GM20000 (cell line): ENCODE data around the gene CFAP141.

Source experiments
- DNase-seq: peaks from one replicate; pipeline ENCODE4 v3.0.0; 2012; ENCODE audit warnings: low spot score
- TF ChIP-seq, protein P1 (sequence below): IDR thresholded peaks from 2 replicates; pipeline ENCODE4 v1.5.1; 2012; ENCODE audit warnings: mild to moderate bottlenecking, control low read depth; ENCODE audit errors: extremely low read depth, missing control alignments

Gene CFAP141

DNA sequence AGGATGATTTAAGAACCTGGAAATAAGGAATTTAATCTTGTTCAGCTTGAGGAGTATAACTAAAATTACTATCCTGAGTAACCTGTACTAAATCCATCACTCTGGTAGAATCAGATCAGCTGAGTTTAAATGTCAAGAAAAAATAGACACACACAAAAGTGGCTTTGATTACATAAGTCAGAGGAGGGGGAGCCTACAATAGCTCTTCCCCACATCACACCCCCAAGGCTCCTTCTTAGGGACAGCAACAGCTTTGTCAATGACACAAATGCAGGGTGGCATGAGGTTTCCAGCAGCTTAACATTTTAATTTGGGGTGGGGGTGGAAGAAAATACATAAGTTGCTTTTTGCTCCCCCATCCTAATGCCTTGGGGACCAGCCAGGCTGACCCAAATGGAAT is 38.7 kb downstream of the CFAP141 start:
- TF ChIP-seq, protein P1, sequence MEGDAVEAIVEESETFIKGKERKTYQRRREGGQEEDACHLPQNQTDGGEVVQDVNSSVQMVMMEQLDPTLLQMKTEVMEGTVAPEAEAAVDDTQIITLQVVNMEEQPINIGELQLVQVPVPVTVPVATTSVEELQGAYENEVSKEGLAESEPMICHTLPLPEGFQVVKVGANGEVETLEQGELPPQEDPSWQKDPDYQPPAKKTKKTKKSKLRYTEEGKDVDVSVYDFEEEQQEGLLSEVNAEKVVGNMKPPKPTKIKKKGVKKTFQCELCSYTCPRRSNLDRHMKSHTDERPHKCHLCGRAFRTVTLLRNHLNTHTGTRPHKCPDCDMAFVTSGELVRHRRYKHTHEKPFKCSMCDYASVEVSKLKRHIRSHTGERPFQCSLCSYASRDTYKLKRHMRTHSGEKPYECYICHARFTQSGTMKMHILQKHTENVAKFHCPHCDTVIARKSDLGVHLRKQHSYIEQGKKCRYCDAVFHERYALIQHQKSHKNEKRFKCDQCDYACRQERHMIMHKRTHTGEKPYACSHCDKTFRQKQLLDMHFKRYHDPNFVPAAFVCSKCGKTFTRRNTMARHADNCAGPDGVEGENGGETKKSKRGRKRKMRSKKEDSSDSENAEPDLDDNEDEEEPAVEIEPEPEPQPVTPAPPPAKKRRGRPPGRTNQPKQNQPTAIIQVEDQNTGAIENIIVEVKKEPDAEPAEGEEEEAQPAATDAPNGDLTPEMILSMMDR = no peak
- DNase-seq = no peak

DNA sequence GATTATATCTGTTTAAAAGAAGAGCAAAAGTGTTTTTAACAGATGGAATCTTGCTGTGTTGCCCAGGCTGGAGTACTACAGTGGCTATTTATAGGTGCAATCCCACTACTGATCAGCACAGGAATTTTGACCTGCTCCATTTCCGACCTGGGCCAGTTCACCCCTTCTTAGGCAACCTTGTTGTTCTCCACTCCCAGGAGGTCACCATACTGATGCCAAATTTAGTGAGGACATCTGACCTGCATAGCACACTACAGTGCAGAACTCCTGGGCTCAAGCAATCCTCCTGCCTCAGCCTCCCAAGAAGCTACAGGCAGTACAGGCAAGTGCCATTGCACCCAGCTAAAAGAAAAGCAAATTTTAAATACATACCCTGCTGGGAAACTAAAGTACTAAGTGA is 39.9 kb downstream of the CFAP141 start:
- DNase-seq = no peak
- TF ChIP-seq, protein P1 = no peak

DNA sequence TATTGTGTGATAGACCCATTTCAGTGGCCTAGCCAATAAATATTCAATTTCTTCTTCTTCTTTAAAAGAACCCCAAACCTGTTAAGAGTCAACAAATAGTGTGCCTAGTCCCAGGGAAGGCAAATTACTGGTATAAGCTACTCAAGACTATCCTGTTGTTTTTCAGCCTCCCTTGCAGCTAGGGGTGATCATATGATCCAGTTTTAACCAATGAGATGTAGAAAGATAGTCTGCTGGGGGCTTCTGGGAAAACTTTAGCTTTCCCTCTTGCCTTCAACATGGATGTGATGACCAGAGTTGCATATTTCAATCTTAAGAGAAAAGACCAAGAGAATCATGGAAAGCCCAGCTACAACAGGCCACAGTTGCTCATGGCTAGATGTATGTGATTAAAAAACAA is 46.6 kb downstream of the CFAP141 start:
- DNase-seq = no peak
- TF ChIP-seq, protein P1 = no peak

DNA sequence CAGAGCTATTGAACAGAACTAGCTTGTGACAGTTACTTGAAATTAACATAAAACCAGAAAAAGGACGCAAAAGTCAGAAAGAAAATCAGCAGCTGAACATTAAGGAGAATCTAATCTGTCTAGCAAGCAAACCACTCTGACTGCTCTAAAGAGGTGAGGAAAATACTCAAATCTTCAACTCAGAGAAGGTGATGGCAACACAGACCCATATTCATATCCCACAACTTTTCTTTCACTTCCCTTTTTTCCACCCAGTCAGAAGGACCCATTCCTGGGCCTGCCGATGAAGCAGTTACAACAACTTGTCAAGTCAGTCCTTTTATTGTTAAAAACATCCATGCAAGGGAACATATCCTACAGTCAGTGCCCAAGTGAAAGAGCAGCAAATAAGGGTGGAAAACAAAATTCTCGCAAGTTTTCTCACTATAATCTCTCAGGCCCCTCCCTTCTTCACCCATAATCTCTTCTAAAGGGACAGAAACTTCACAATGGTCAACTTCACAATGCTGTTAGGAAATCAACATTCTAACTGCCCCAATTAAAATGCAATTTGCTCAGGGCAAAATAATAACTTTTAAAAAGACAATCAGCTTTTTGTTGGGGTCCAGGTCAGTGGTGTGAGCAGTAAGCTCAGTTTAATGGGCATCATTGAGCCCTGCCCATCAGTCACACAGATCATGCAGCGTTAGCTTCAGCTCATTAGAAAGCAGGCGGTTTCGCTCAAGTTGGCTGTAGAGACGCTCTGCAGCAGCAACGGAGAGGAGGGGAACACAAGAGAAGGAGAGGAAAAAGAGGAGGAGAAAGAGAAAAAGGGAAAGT is 47.6 kb downstream of the CFAP141 start:
- peak; percentile 23 for DNase-seq
- TF ChIP-seq, protein P1 = no peak

DNA sequence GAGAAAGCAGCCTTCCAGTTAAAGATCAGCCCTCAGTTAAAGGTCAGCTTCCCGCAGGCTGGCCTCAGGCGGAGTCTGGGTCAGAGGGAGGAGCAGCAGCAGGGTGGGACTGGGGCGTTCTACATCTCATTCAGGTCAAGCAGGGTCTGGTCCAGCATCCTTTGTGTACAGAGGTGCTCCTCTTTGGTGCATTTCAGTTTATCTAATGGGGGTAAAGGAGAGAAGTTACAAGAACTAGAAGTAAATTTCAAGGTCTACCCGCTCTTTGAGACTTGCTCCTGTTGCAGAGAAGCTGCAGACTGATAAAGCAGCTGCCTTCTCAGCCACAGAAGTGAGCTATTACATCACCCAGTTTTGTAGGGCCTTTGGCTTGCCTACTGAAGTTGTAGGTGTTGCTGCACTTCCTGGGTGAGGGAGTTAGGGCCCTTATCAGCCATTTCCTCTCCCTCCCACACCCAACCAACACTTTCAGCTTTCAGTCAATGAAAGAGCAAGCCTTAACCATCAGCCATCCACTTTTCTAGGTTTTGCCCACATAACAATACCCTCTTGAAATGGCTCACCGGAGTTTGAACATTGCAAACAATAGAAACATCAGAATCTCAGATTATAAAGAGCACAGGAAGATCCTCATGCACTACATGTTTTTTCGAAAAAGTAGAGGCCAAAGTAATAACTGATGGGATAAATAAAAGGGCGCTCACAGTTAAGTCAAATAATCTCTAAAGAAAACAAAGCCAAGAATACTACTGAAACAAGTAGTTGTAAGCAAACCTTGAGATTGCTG is 48.4 kb downstream of the CFAP141 start:
- TF ChIP-seq, protein P1 = no peak

DNA sequence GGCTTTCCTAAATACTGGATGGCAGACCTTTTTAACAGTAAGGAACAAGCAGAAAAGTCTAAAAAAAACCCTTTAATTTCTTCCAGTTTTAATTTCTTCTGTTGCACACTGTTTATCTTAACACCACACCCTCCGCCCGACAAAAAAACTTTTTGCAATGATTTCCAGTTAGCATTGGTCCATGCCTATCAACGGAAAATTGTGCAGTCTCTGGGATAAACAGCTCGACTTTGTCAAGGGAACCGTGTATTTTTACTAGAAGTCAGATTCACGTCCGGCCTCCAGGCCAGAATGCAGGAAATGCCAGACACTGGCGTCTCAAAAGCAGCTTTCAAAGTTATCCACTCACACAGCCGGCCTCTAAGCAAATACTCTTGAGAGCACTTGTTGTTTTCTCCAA is 50.9 kb downstream of the CFAP141 start:
- DNase-seq = no peak
- TF ChIP-seq, protein P1 = no peak

More for the DNA sequence above, 48.4 kb downstream of the CFAP141 start:
- peak; percentile 77 for DNase-seq
